Pancreas (tissue), 10 donors: Measurements from ENCODE around the gene EGR1. TPM values are rescaled to one million over a fixed set of nuclear protein-coding genes. Genes with fewer than 3 reads are reported as not detected.

Experiments
- ATAC-seq, 4 donors: fragments of 200-7000 bp; cut with Tn5 transposase; one replicate each; pipeline versions ENCODE4 v1.8.0 to v1.9.1; 2020; ENCODE audit warnings: mild to moderate bottlenecking in 4 of 4, moderate library complexity in 4 of 4
- DNase-seq, 6 donors: peaks; one replicate each; pipeline ENCODE4 v3.0.0-alpha.2; 2020
- FAIRE-seq: peaks from 2 replicates; lab custom pipeline; 2012; peaks lifted over from hg19 to GRCh38; lab: Jason Lieb, UNC
- H3K27ac ChIP-seq, 4 donors: fragments of 200-600 bp; sonication (generic); 1 replicate in 3 of 4; 2 replicates in 1 of 4; pipeline versions ENCODE4 v1.5.0 to v1.8.0; 2020
- H3K27me3 ChIP-seq, 4 donors: fragments of 200-600 bp; one replicate each; pipeline ENCODE4 v1.8.0; 2021
- H3K36me3 ChIP-seq, 3 donors: fragments of 200-600 bp; sonication (generic) in 1 of 3; one replicate each; pipeline versions ENCODE4 v1.5.0 to v1.8.0; 2020 to 2021
- H3K4me1 ChIP-seq, 3 donors: fragments of 200-600 bp; one replicate each; pipeline ENCODE4 v1.8.0; 2021
- H3K4me3 ChIP-seq, 4 donors: fragments of 200-600 bp; sonication (generic) in 2 of 4; one replicate each; pipeline versions ENCODE4 v1.5.0 to v1.8.0; 2020 to 2021
- H3K9me3 ChIP-seq, 4 donors: fragments of 200-600 bp; one replicate each; pipeline ENCODE4 v1.8.0; 2021
- CTCF ChIP-seq, 4 donors: fragments of 200-600 bp; sonication (generic) in 3 of 4; IDR thresholded peaks; one replicate each; pipeline versions ENCODE4 v1.5.0 to v1.8.0; 2021; ENCODE audit warnings: antibody characterized with exemption in 4 of 4
- WGBS, 2 donors: extraction: QIAGEN DNeasy Blood & Tissue Kit; methylation state at CpG; one replicate each; pipeline ENCODE4 v1.1.7; 2013; 5-methylcytosine and 5-hydroxymethylcytosine counted together
- intact Hi-C, 3 donors: fragments of 100-400 bp; cut with DNase I; formaldehyde crosslinking; loops; one replicate each; pipeline versions ENCODE4 v1.11.1 to v1.14.2; 2022
- polyA plus RNA-seq, 2 donors: library from polyadenylated mRNA; stranded (reverse); fragments of 200-250 nt; gene quantifications; one replicate each; pipeline ENCODE4 v1.2.3, GENCODE V29; 2013
- total RNA-seq, 6 donors: library from RNA; stranded (reverse); fragmentation: NEBNext Ultra II Directional in 4 of 6; extraction: Animal tissue kit (Norgen Biotek cat#: 25700) in 4 of 6; gene quantifications; one replicate each; pipeline versions ENCODE4 v1.2.1 to v1.2.4, GENCODE V29; 2021 to 2023
- donor health status: healthy with polysubstance abuse.
- donor health status: DM: no; HTN: no; CAD: no; lungs with moderate emphysema.
- donor health status: DM: no; HTN: no; CAD: no.
- donor health status: control.
- donor health status: control.
- donor health status: Bipolar disorder and iron deficiency.
- donor health status: DM: yes; HTN: yes; CAD: no.
- donor health status: DM: no; HTN: no; CAD: no.
- donor health status: DM: no; HTN: no; CAD: no.
- donor health status: DM: yes; HTN: yes; CAD: no.

The EGR1 gene
- 10 to 100 TPM; 16.4 to 33.0 (median 26.9) TPM for total RNA-seq
- polyA plus RNA-seq, result 100 to 1,000 TPM in 1 of 2 donors, 10 to 100 TPM in 1; 41.0 to 120 TPM

DNA sequence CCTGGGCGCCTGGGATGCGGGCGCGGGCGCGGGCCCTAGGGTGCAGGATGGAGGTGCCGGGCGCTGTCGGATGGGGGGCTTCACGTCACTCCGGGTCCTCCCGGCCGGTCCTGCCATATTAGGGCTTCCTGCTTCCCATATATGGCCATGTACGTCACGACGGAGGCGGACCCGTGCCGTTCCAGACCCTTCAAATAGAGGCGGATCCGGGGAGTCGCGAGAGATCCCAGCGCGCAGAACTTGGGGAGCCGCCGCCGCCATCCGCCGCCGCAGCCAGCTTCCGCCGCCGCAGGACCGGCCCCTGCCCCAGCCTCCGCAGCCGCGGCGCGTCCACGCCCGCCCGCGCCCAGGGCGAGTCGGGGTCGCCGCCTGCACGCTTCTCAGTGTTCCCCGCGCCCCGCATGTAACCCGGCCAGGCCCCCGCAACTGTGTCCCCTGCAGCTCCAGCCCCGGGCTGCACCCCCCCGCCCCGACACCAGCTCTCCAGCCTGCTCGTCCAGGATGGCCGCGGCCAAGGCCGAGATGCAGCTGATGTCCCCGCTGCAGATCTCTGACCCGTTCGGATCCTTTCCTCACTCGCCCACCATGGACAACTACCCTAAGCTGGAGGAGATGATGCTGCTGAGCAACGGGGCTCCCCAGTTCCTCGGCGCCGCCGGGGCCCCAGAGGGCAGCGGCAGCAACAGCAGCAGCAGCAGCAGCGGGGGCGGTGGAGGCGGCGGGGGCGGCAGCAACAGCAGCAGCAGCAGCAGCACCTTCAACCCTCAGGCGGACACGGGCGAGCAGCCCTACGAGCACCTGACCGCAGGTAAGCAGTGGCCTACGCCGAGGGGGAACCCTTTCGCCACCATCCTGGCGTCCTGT, at the start of gene EGR1:
Gene EGR1, plus strand, starts transcription at position 219 of the 864 bp plus-strand sequence. Its CDS starts 283 bp downstream, at position 502.
- Histone ChIP-seq H3K9me3 (no peaks in the 10 kb centered on the region), H3K27me3 (no peaks in the 10 kb centered on the region), H3K4me1 (peaks cover 4 to 16% (median 9%) of the 10 kb centered on the region in 3 donors), H3K36me3 (no peaks in the 10 kb centered on the region), H3K4me3 (peak within 1 kb of the TSS; percentile 62 to 90 (median 74)), H3K27ac (peak within 1 kb of the TSS; percentile 93 to 98 (median 96))
- DNase-seq (peak; percentile 90 to 96 (median 94)), ATAC-seq (peak; percentile 49 to 66 (median 62)), FAIRE-seq (no peak)
- WGBS, 2 donors, result 0% methylated on average over 70 to 85 of the region's 85 CpGs
- intact Hi-C loops, result no loop called here
- no peak for TF ChIP-seq CTCF (IDR thresholded peaks at IDR 0.05)

DNA sequence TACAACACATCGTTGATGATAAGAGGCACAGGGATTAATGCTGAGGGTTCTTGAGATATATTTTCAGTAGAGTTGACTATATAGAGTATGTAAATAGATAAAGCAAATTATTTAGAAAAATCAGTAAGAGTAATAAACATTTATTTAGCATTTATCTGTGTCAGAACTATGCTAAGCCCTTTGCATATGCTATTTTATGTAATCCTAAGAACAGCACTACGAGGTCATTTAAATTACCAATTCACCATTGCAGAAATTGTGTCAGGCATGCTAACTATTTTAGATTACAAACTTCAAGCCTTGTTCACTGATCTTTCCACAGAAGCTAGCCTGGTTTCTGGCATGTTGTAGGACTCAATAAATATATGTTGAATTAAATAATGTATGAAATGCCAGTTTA, 46.8 kb upstream of the EGR1 start:
- no peak overlapping the region for H3K27ac ChIP-seq
- H3K27me3 ChIP-seq, result no peaks in the 10 kb centered on the region
- FAIRE-seq (no peak), DNase-seq (no peak), ATAC-seq (no peak)
- H3K36me3 ChIP-seq, result peaks cover 0 to 70% (median 41%) of the 10 kb centered on the region in 3 donors
- no peaks in the 10 kb centered on the region for H3K9me3 ChIP-seq
- no peak for TF ChIP-seq CTCF (IDR thresholded peaks at IDR 0.05)
- no peak overlapping the region for H3K4me3 ChIP-seq
- intact Hi-C loops, result loop anchor here in 1 of 3 donors (10.0 kb wide), 1 partner anchor 194 kb away; no protein-coding TSS in a partner anchor
- H3K4me1 ChIP-seq, result no peaks in the 10 kb centered on the region
- 76 to 79% methylated on average over 2 of the region's 2 CpGs for WGBS, 2 donors

DNA sequence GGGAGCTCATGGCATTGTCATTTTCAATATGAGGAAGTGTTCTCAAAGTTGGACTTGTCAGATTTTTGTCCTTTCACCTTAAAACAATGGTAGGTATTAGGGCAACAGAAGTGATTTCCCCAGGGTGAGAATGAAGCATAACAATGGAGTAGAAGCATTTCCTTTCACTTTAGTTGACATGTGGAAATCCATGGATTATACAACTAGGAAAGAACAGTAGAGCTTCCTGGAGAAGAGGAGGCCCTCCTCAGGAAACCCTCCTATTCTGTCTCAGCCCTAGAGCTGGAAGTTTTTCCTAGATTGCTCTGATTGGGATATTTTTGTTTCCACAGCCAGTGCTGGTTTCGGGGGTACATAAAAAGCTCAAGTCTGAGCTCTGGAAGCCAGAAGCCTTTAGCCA, 40.2 kb upstream of the EGR1 start:
- intact Hi-C loops, result no loop called here
- no peak for ATAC-seq

DNA sequence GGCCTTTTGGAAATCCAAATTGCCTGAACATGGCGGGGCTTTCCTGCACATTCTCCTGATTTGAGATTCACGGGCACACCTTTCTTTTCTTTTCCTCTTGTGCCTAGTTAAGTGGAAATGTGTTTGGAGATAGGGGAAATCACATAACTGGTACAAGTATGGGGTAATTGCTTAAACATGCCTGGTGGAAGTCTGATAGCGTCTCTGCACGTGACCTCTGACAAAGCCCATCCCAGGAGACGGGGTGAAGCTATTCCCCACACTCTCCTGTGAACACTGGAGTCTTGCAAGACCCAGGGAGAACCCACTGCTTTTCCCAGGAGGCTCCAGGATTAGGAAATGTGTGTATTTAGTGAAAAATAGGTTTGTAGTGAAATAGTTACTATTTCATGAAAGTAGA, 29.3 kb upstream of the EGR1 start:
- Histone ChIP-seq H3K36me3 (peaks cover 0 to 48% (median 22%) of the 10 kb centered on the region in 3 donors), H3K4me3 (no peak overlapping the region), H3K27ac (no peak overlapping the region), H3K4me1 (no peaks in the 10 kb centered on the region), H3K9me3 (no peaks in the 10 kb centered on the region), H3K27me3 (no peaks in the 10 kb centered on the region)
- 90 to 93% methylated on average over 5 of the region's 5 CpGs for WGBS, 2 donors
- ATAC-seq (no peak), FAIRE-seq (no peak), DNase-seq (no peak)
- no peak for TF ChIP-seq CTCF (IDR thresholded peaks at IDR 0.05)
- intact Hi-C loops, result no loop called here

More for the DNA sequence above, 40.2 kb upstream of the EGR1 start:
- DNase-seq (no peak), FAIRE-seq (no peak)
- Histone ChIP-seq H3K27ac (no peak overlapping the region), H3K4me1 (no peaks in the 10 kb centered on the region), H3K9me3 (no peaks in the 10 kb centered on the region), H3K36me3 (peaks cover 3 to 82% (median 28%) of the 10 kb centered on the region in 3 donors), H3K4me3 (no peak overlapping the region), H3K27me3 (no peaks in the 10 kb centered on the region)
- no peak for TF ChIP-seq CTCF (IDR thresholded peaks at IDR 0.05)
- WGBS, 2 donors, result 86 to 94% methylated on average over 1 of the region's 1 CpG
